Epithelial cell of proximal tubule (primary cell): ENCODE results near the gene TTN. TPM values are rescaled to one million over a fixed set of nuclear protein-coding genes. Genes with fewer than 3 reads are reported as not detected.

ENCODE experiments used
- DNase-seq: peaks from one replicate; pipeline ENCODE4 v3.0.0-alpha.2; 2011; ENCODE audit warnings: low read depth
- H3K4me3 ChIP-seq: 2 replicates; pipeline ENCODE4 v1.5.1; 2011; ENCODE audit warnings: low read depth, mild to moderate bottlenecking, low read length
- CTCF ChIP-seq: conservative IDR thresholded peaks from 2 replicates; pipeline ENCODE4 v1.5.1; 2012; ENCODE audit warnings: low read depth, mild to moderate bottlenecking, low read length
- total RNA-seq: library from RNA; depleted of rRNA; stranded (reverse); fragments of >200 nt; gene quantifications from 2 replicates; pipeline ENCODE4 v1.2.3, GENCODE V29; 2015

TTN gene
- total RNA-seq, 1 donor from 2014 or later = 0.12 TPM

DNA sequence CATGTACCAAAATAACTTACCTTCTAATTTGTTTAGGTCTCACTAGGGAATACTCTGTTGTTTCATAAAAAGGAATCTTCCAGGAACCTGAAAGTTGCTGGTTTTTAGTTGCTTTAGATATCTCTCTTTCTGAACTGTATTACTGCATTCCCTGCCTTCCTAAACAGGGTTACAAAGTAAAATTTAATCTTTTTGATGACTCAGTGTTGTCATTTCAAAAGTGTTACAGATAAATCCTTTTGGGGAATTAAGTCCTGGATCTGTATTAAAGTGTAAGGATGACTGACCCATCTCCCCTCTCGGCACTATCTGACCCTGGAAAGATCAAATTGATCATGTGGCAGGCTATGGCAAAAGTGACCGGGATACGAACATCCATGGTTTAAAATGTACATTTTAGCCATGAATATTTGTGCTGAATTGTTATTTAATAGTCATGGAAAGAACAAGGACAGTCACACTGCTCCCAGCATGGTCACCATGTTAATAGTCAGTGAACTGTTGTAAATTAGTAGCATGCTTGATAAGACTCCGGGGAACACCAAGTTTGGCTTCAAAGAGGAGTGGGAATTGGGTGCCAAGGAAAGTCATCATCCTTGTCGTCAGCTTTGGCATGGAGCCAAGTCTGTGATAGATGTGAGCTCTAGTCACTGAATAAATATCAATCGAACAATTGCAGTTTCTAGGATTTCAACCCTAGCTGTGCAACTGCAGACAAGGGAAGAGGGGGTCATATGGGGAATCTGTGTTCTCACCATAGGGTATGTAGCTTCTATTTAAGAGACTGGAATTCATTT, 322.8 kb downstream of the TTN start:
- DNase-seq = no peak
- no peak overlapping the region for H3K4me3 ChIP-seq
- TF ChIP-seq CTCF = no peak

DNA sequence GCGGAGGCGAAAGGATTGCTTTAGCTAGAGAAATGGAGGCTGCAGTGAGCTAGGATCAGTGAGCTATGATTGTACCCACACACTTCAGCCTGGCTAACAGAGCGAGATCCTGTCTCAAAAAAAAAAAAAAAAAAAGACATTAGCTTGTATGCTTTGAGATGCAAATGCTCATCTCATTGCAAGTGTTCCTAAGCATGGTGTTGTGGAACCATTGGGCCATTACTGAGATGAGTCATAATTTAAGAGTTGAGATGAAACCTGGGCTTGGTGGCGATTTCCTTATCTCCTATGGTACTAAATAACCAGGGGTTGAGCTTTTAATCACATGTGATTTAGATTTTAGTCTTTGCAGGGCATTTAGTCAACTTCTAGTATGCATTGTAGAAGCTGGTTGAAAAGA, 324.8 kb downstream of the TTN start:
- no peak overlapping the region for H3K4me3 ChIP-seq
- DNase-seq = no peak
- TF ChIP-seq CTCF = no peak

DNA sequence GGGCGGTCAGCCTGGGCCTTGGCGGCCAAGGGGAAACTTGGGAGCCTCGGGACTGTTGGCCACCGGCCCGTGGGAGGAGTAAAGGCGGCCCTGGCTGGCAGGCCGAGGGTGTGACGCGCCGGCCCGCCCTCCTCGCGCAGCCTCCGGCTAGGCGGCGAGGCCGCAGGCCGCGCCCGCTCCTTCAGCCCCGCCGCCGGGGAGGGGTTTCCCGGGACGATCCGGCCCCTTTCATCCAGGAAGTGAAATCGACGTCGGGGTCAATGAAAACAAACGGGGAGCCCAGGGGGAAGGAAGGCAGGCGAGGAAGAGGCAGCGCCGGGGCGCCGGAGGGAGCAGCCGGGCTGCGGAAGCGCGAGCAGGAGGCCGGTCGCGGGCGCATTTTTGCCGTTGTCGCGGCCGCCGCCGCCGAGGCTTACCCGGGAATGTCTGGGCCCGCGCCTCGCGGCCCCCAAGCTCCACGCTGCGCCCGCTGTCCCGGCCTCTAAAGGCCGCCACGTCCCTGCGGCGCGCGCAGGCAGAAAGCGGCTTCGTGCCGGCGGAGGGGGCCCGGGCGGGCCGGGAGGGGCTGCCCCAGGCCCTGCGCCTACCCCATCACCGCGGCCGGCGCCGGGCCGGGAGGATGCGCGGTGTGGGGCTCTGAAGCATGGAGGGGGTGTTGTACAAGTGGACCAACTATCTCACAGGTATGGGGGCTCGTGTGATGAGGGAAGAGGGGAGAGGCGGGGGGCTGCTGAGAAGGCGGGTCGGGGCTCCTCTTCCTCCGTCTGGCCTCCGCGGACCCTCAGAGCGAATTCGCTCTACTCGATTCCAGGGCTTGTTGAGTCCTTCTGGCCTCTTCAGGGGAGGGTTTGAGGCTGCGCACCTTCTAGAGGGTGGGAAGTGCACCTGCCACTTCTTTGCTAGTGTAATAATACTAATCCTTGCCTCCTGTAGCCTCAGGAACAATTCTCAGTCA, 326.7 kb downstream of the TTN start, which contains the start of gene PLEKHA3:
TSS of gene PLEKHA3 (plus strand) at position 231 of the 955 bp plus-strand sequence. CDS start at position 644, 413 bp downstream.
- peak; percentile 50 for DNase-seq
- no peak for TF ChIP-seq CTCF

DNA sequence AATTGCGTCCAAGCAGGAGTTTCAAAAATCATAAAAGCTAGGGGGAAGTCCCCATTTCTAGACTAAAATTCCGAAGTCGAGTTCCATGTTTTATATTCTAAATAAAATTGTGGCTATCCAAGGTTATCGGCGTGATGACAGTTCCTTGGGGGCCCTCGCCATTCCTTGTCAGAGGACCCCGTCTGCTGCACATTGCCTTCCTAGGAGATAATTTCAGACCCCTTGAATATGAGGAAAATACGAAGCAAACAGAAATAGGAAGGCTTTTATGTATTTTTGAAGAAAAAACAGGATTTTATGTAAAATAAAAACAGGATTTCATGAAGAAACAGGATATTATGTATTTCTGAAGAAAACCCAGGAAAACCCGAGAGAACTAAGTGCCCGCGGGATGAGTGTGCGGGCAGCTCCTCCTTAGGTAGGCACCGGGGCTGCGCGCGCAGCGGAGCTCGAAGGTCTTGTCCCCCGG, 327.4 kb downstream of the TTN start:
- TF ChIP-seq CTCF = no peak
- peak overlapping the region; percentile 80 for H3K4me3 ChIP-seq
- no peak for DNase-seq

More for the DNA sequence above, 326.7 kb downstream of the TTN start, which contains the start of gene PLEKHA3:
- H3K4me3 ChIP-seq = peak within 1 kb of the TSS; percentile 80

DNA sequence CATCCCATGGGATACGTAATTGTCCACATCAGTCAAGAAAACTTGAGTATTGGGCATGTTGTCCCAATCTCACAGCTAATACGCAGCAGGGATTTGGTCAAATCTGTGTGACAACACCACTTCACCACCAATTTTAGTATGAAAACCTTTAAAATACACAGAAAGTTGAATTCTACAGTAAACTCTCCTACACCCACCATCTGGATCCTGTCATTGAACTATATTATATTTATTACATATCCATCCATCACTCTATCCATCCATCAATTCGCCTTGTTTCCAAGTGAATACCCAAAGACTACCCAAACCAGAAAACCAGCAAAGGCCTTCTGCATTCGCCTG, 328.0 kb downstream of the TTN start:
- no peak for TF ChIP-seq CTCF
- no peak for DNase-seq
- peak overlapping the region; percentile 72 for H3K4me3 ChIP-seq

DNA sequence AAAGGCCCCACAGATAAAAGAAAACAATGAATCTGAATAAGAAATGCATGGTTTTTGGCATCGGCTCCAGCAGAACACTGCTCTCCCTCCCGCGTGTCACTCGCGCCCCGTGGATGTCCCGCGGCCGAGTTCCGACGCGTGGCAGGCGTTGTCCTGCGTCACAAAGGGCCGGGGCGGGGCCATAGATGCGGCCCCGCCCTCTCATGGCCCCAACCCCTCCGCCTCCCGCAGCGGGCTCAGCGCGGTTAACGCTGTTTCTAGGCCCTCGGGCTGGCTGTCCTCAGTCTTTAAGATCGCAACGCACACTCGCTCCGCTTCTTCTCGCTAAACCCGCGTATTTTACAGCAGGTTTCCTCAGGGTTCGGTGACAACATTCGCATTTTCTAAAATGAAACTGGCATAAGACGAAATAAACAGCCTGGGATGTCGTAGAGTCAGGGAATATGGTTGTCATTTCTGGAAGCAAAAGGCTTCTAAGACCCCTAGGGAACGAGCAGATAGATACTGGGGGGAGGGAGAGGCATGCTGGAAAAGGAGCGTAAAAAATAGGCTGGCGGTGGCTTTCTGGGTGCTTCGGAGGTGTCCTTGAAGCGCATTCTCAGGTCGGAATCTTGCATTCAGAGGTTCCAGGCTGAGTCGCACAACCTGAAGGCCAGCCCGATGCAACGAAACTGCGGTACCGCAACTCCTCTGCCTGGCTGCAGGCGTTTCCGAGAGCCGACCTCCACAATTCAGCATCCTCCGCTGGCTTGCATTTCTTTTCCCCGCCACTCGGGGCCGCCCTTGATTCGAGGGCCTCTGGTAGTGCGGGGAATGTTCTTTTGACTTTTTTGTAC, 328.6 kb downstream of the TTN start, which contains the start of gene FKBP7:
TSS of gene FKBP7 (minus strand) at position 162 of the 836 bp plus-strand sequence. CDS start at position 61, 101 bp downstream.
- TF ChIP-seq CTCF = peak; percentile 62
- DNase-seq = no peak
- H3K4me3 ChIP-seq = peak within 1 kb of the TSS; percentile 72
